GM18867 (cell line): ENCODE data around the gene PNPLA4.

ENCODE experiments used
- ATAC-seq: cut with Tn5 transposase; IDR thresholded peaks from one replicate; pipeline ENCODE4 v1.9.1; 2021; ENCODE audit warnings: mild to moderate bottlenecking, moderate library complexity; ENCODE audit not compliant: unreplicated experiment

Gene PNPLA4

DNA sequence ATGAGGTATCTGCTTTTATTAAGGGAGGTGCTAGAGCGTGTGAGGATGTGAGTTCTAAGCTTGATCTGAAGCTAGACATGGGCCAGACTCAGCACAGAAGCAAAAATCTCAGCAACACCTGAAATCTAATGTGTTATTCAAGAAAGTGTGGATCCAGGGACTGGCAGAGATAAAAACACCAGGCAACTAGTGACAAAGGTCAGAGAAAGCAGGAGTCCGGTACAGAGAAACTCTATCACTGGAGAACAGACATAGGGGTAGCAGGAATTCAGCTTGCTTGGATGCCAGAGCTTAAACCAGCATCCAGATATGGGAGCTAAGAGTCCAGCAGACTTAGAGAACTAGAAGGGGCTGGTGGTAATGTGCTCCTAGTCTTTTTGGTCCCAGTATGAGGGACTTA, 50.3 kb downstream of the PNPLA4 start:
- no peak for ATAC-seq

DNA sequence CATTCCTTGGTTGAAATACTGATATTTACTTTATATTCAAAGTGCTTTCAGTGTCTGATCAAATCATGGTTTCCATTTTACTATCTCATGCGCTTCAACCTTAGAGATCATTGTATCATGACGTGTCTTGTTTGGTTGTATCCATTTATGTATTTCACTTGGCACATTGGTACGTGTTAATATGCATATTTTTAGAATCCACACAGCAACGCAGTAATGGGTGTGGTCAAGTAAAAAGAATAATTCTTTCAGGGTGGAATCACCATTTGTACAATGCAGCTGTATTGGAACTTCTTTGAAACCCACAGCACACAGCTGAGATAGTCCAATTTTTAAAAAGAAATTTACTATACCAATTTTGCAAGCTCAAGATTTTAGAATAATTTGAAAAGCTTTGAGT, 55.2 kb downstream of the PNPLA4 start:
- no peak for ATAC-seq

DNA sequence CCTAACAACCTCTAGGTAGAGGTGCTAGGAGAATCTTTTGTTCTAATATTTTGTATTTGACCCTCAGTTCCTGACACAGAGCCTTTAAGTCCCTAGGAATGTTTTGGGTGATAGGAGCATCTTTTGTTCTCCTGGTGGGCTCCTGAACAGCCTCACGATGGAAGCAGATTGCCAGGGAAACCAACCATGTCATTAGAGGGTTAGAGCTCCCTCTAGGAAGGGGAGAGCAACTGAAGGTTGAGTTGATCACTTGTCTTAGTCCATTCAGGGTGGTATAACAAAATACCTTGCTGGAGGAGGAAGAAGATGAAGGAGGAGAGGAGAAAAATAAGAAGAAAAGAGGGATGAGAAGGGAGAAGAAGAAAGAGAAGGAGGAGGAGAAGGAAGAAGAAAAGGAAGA, 75.0 kb downstream of the PNPLA4 start:
- ATAC-seq = no peak
